ENCODE measurements around the gene ZIC3. TPM values are rescaled to one million over a fixed set of nuclear protein-coding genes. Genes with fewer than 3 reads are reported as not detected.
"Not testable (repeated sequence)": the region's sequence is repeated elsewhere in the genome, so short reads cannot be mapped to it uniquely, and the experiment has no call there.

ZIC3 gene
- not detected in 2 replicates for polyA plus RNA-seq (2014; cell fraction: cytosol; rRNA removed)
- polyA plus RNA-seq (2014; cell fraction: nucleus; rRNA removed), result not detected in 2 replicates

- peak; percentile 4 for DNase-seq (ENCODE audit: low spot score)
Measured at GRCh38 chrX:137565921-137566745, at the start of gene ZIC3. Gene ZIC3, plus strand, starts transcription at chrX:137566127. Its CDS starts 565 bp downstream, at chrX:137566692.

GRCh38 chrX:137519459-137519858, 46.5 kb upstream of the ZIC3 start:
- no peak for DNase-seq (ENCODE audit: low spot score)

GRCh38 chrX:137545711-137546651, 19.9 kb upstream of the ZIC3 start:
- DNase-seq (ENCODE audit: low spot score), result no peak

GRCh38 chrX:137547291-137547690, 18.6 kb upstream of the ZIC3 start:
- no peak for DNase-seq (ENCODE audit: low spot score)

- no peak for DNase-seq (ENCODE audit: low spot score)
Measured at GRCh38 chrX:137548261-137548660, 17.7 kb upstream of the ZIC3 start.

GRCh38 chrX:137549073-137549472, 16.9 kb upstream of the ZIC3 start:
- DNase-seq (ENCODE audit: low spot score), result no peak

GRCh38 chrX:137549851-137550664, 15.9 kb upstream of the ZIC3 start:
- no peak for DNase-seq (ENCODE audit: low spot score)

- DNase-seq (ENCODE audit: low spot score), result no peak
Measured at GRCh38 chrX:137550665-137551261, 15.2 kb upstream of the ZIC3 start.

GRCh38 chrX:137552098-137552497, 13.8 kb upstream of the ZIC3 start:
- DNase-seq (ENCODE audit: low spot score), result not testable (repeated sequence)

GRCh38 chrX:137562096-137562495, 3.8 kb upstream of the ZIC3 start:
- no peak for DNase-seq (ENCODE audit: low spot score)

- no peak for DNase-seq (ENCODE audit: low spot score)
Measured at GRCh38 chrX:137563681-137564651, 2.0 kb upstream of the ZIC3 start.

- no peak for DNase-seq (ENCODE audit: low spot score)
Measured at GRCh38 chrX:137565318-137565904, 516 bp upstream of the ZIC3 start.

GRCh38 chrX:137566746-137567679, 1.1 kb downstream of the ZIC3 start:
- DNase-seq (ENCODE audit: low spot score), result no peak

- no peak for DNase-seq (ENCODE audit: low spot score)
Measured at GRCh38 chrX:137567682-137568232, 1.8 kb downstream of the ZIC3 start.

- no peak for DNase-seq (ENCODE audit: low spot score)
Measured at GRCh38 chrX:137568741-137569469, 3.0 kb downstream of the ZIC3 start.

- DNase-seq (ENCODE audit: low spot score), result no peak
Measured at GRCh38 chrX:137569470-137569891, 3.6 kb downstream of the ZIC3 start.

All from SK-N-DZ (cell line).